DMS153 (cell line): Measurements from ENCODE around the gene BTBD9.

Experiments
- DNase-seq: peaks from one replicate; lab custom pipeline; 2025; lab: John Stamatoyannopoulos, UW

BTBD9 gene

GRCh38 chr6:38239719-38240451, 399.8 kb downstream of the BTBD9 start:
- peak; percentile 54 for DNase-seq

GRCh38 chr6:38236631-38237030, 403.1 kb downstream of the BTBD9 start:
- no peak for DNase-seq

- DNase-seq, result no peak
Measured at GRCh38 chr6:38234934-38235682, 404.6 kb downstream of the BTBD9 start.

GRCh38 chr6:38234141-38234540, 405.6 kb downstream of the BTBD9 start:
- no peak for DNase-seq

GRCh38 chr6:38233161-38233791, 406.5 kb downstream of the BTBD9 start:
- no peak for DNase-seq

GRCh38 chr6:38225766-38226165, 414.0 kb downstream of the BTBD9 start:
- no peak for DNase-seq

GRCh38 chr6:38221251-38221650, 418.5 kb downstream of the BTBD9 start:
- no peak for DNase-seq

- DNase-seq, result no peak
Measured at GRCh38 chr6:38220069-38220723, 419.5 kb downstream of the BTBD9 start.

GRCh38 chr6:38218235-38218634, 421.5 kb downstream of the BTBD9 start:
- no peak for DNase-seq

- no peak for DNase-seq
Measured at GRCh38 chr6:38216451-38216850, 423.3 kb downstream of the BTBD9 start.

- no peak for DNase-seq
Measured at GRCh38 chr6:38215651-38216311, 423.9 kb downstream of the BTBD9 start.

- DNase-seq, result peak; percentile 44
Measured at GRCh38 chr6:38215225-38215624, 424.5 kb downstream of the BTBD9 start.

- DNase-seq, result no peak
Measured at GRCh38 chr6:38214159-38214558, 425.6 kb downstream of the BTBD9 start.

- DNase-seq, result no peak
Measured at GRCh38 chr6:38213251-38213658, 426.5 kb downstream of the BTBD9 start.

GRCh38 chr6:38212579-38212978, 427.1 kb downstream of the BTBD9 start:
- peak; percentile 91 for DNase-seq

- no peak for DNase-seq
Measured at GRCh38 chr6:38212116-38212515, 427.6 kb downstream of the BTBD9 start.

GRCh38 chr6:38209371-38210260, 430.1 kb downstream of the BTBD9 start:
- DNase-seq, result no peak

- no peak for DNase-seq
Measured at GRCh38 chr6:38208028-38208427, 431.7 kb downstream of the BTBD9 start.

GRCh38 chr6:38207375-38207774, 432.4 kb downstream of the BTBD9 start:
- DNase-seq, result no peak

GRCh38 chr6:38198219-38198618, 441.5 kb downstream of the BTBD9 start:
- DNase-seq, result no peak

- peak; percentile 12 for DNase-seq
Measured at GRCh38 chr6:38195113-38195635, 444.6 kb downstream of the BTBD9 start.
